HT1080 (cell line): ENCODE data around the gene NRROS. TPM values are rescaled to one million over a fixed set of nuclear protein-coding genes. Genes with fewer than 3 reads are reported as not detected.
"Not testable (repeated sequence)": the region's sequence is repeated elsewhere in the genome, so short reads cannot be mapped to it uniquely, and the experiment has no call there.

Source experiments
- DNase-seq: peaks from one replicate; pipeline ENCODE4 v3.0.0-alpha.2; 2015; ENCODE audit warnings: low read depth
- polyA plus RNA-seq, 2 experiments: library from polyadenylated mRNA; depleted of rRNA; stranded (reverse); fragments of >200 nt; gene quantifications; 2 replicates each; pipeline ENCODE4 v1.2.3, GENCODE V29; 2015
- total RNA-seq: library from RNA; depleted of rRNA; stranded (reverse); fragments of >200 nt; shearing (Covaris generic); gene quantifications from 2 replicates; pipeline ENCODE4 v1.2.3, GENCODE V29; 2014; rRNA removed

NRROS gene
- 4.0 and 7.1 TPM in 2 replicates for total RNA-seq
- 1.8 TPM in 2 replicates for polyA plus RNA-seq (2015; cell fraction: cytosol; rRNA removed)
- polyA plus RNA-seq (2015; cell fraction: nucleus; rRNA removed): 2.3 and 2.5 TPM in 2 replicates

DNA sequence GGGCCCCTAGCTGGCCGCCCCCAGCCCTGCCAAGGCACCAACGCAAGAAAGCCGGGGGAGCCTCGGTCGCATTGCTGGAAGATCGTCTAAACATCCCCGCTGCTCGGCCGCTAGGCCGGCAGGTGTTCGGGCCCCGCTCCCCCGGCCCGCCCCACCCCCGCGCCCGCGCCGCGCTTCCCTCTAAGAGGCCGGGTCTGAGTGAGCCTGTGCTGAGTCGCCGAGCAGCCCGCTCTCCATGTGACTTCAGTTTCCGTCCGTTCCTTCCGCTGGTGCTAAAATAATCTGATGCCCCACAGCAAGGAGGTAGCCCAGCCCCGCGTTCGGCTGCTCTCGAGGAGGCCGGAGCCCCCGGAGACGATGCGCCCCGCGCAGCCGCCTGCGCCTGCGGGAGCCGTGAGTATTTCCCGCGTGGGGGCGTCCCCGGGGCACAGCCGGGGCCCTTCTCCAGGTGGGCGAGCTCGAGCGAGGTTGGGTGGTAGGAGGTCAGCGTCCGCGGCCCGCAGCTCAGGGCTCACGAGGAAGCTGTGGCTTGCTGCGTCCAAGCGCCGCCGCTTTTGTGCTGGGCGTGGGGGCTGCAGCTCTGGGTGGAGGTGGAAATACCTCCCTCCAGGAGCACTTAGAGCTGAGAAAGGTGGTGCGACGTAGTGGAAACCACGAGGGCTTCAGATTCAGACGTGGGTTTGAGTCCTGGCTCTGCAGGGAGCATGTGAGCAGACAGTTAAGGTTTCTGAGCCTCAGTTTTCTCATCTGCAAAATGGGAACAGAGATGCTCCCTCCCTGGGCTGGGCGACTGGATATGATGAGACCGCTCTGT lies at the start of gene NRROS:
TSS of gene NRROS (plus strand) at position 212 of the 814 bp plus-strand sequence. CDS start 14,846 bp downstream, outside the sequence.
- peak; percentile 59 for DNase-seq

DNA sequence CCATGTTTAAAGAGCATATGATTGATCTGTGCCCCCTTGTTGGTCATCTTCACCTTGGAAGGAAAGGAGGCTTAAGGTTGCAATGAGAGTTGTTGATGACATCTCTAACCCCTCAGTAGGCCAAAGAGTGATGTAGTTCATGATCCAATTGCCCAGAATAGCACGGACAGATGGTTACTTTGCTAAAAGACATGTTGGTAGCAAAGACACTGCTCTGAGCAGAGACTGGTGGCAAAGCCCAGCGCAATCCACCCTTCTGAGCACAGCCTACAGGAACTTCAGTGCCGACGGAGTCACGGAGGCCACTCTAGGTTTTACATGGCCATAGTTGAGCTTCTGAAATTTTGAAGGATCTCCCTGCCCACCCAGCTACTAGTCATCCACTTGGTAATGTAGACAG lies 49.2 kb upstream of the NRROS start:
- no peak for DNase-seq

- no peak for DNase-seq
Observed at GRCh38 chr3:196596355-196596754, 43.1 kb upstream of the NRROS start.

- not testable (repeated sequence) for DNase-seq
Observed at GRCh38 chr3:196597971-196598733, 41.3 kb upstream of the NRROS start.

DNA sequence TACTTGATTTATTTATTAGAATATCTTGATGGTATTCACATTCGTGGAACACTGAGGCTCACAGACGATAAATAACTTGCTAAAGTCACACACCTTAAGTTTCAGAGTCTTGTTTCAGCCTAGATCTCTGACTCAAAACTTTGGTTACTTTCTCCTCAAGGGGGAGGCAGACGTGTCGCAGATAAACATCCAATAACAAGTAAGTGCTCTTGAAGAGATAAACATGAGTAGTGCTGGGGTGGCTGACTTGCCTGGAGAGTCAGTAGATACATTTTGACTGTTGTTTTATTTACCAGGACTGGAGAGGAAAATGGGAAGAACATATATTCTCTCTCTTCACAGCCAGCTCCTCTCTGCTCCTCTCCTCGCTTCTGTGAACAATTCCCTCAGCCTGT lies 39.8 kb upstream of the NRROS start:
- no peak for DNase-seq

- no peak for DNase-seq
Observed at GRCh38 chr3:196600359-196600758, 39.1 kb upstream of the NRROS start.

GRCh38 chr3:196602673-196603072 lies 36.8 kb upstream of the NRROS start:
- no peak for DNase-seq

GRCh38 chr3:196603683-196604082 lies 35.8 kb upstream of the NRROS start:
- DNase-seq: no peak

GRCh38 chr3:196604548-196604947 lies 34.9 kb upstream of the NRROS start:
- no peak for DNase-seq

GRCh38 chr3:196608693-196609092 lies 30.8 kb upstream of the NRROS start:
- DNase-seq: no peak

DNA sequence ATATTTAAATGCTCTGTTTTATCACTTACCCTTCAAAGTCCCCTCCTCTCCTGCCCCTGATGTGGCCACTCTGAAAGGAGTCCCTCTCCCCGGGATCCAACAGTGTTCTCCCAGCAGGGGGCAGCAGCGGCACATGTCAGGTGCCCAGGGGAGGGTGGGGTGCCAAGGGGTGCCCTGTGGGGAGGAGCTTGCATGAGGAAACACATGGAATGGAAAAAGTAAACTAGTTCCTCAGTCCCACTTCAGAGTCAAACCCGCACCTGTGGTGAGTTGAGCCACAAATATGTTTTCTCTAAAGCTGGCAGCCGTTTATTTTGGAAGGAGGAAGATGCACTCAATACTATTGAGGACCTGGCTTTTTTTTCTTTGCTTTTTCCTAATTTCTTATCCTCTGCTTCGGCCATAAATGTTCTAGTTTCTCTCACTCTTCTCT lies 30.1 kb upstream of the NRROS start:
- DNase-seq: peak; percentile 69

DNA sequence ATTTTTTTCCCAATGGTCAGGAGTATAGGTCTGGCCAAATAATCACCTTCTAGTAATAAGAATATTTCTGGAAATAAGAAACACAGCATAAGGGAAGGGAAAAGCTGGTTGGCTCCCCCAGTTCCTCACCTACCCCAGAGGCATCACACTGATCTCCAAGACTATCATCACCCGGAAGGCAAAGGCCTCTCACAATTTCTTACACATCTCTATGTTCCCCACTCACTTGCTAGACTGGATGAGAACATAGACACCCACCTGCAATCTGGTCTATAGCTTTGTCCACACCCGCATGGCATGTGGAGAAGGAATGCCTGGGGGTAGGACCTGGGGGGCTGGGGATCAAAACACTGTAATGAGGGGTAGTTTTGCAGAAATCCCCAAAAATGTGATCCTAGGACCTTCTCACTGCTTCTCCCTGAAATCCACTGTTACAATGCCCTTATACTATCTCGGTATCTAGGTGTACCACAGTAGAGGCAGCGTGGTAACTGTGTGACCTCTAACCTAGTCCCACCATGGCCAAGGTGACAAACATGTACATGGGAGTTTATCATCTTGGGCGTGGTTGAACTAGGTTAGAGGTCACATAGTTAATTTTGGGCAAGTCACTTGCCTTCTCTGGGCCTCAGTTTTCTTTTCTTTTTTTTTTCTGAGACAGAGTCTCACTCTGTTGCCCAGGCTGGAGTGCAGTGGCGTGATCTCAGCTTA lies 29.5 kb upstream of the NRROS start:
- DNase-seq: no peak

GRCh38 chr3:196611761-196612483 lies 27.6 kb upstream of the NRROS start:
- DNase-seq: peak; percentile 34

GRCh38 chr3:196615234-196615633 lies 24.3 kb upstream of the NRROS start:
- not testable (repeated sequence) for DNase-seq

- DNase-seq: no peak
Observed at GRCh38 chr3:196617256-196617655, 22.2 kb upstream of the NRROS start.

GRCh38 chr3:196619223-196619622 lies 20.3 kb upstream of the NRROS start:
- no peak for DNase-seq

- not testable (repeated sequence) for DNase-seq
Observed at GRCh38 chr3:196619627-196620026, 19.9 kb upstream of the NRROS start.

DNA sequence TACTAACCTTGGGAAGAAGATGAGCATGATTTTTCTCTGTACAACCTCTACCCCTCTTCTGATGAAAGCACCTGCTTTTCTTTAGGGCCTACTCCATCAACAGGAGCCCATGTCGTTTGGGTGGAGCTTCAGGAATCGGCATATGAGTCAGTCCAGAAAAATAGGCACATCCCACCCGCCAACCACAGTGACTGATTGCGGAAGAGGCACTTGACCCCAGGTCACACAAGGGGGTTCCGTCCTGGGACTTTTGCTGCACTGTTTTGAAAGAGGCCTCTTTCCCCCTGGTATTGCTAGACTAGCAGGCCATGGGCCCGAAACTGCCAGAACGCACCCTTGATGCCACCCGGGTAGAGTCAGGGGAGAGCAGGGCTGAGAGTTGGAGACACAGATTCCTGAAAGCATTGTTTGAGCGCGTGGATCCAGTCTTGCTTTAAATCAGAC lies 19.3 kb upstream of the NRROS start:
- peak; percentile 90 for DNase-seq

DNA sequence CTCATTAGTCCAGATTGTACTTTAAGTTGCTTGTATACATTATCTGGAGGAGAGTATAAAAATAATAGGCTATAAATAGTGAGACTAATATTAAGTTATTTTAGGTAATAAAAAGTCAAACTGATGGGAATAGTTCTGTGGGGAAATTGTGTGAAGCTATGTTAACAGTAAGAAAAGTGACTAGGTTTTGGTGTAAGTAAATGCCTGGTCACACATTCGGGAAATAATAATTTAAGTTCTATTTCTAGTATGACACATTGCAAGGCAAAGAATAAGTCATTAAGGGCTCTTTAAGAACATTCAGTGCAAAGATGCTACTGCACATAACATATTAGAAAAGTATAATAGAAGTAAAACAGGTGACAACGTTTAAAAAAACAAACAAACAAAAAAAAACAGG lies 18.8 kb upstream of the NRROS start:
- DNase-seq: no peak

- DNase-seq: no peak
Observed at GRCh38 chr3:196621611-196622010, 17.9 kb upstream of the NRROS start.
